Left lung (tissue), 10 donors: ENCODE measurements around the gene COA8. TPM values are rescaled to one million over a fixed set of nuclear protein-coding genes. Genes with fewer than 3 reads are reported as not detected.

ENCODE experiments used
- ATAC-seq: fragments of 200-7000 bp; cut with Tn5 transposase; one replicate; pipeline ENCODE4 v1.9.1; 2020; ENCODE audit warnings: moderate library complexity
- DNase-seq, 4 donors: peaks; one replicate each; pipeline ENCODE4 v3.0.0-alpha.2; 2013 to 2020
- H3K27ac ChIP-seq, 2 donors: fragments of 200-600 bp; sonication (generic) in 1 of 2; one replicate each; pipeline versions ENCODE4 v1.5.0 to v1.8.0; 2020 to 2021
- H3K27me3 ChIP-seq, 2 donors: fragments of 200-600 bp; sonication (generic) in 1 of 2; one replicate each; pipeline versions ENCODE4 v1.5.0 to v1.8.0; 2020 to 2021
- H3K36me3 ChIP-seq, 2 donors: fragments of 200-600 bp; sonication (generic) in 1 of 2; one replicate each; pipeline versions ENCODE4 v1.5.0 to v1.8.0; 2020 to 2021
- H3K4me1 ChIP-seq, 2 donors: fragments of 200-600 bp; one replicate each; pipeline ENCODE4 v1.8.0; 2021
- H3K4me3 ChIP-seq, 2 donors: fragments of 200-600 bp; sonication (generic) in 1 of 2; one replicate each; pipeline versions ENCODE4 v1.5.0 to v1.8.0; 2020 to 2021; ENCODE audit warnings: mild to moderate bottlenecking in 1 of 2
- H3K9me3 ChIP-seq, 2 donors: fragments of 200-600 bp; sonication (generic) in 1 of 2; one replicate each; pipeline versions ENCODE4 v1.5.0 to v1.8.0; 2020 to 2021
- CTCF ChIP-seq, 2 donors: fragments of 200-600 bp; sonication (generic) in 1 of 2; IDR thresholded peaks; one replicate each; pipeline versions ENCODE4 v1.5.0 to v1.8.0; 2021; ENCODE audit warnings: antibody characterized with exemption in 2 of 2
- intact Hi-C, 2 donors: fragments of 100-400 bp; cut with DNase I; formaldehyde crosslinking; loops; one replicate each; pipeline versions ENCODE4 v1.11.2 to v1.14.2; 2022
- polyA plus RNA-seq, 6 donors: library from polyadenylated mRNA; unstranded; fragments of 120-200 nt; gene quantifications; one replicate each; pipeline ENCODE4 v1.2.1, GENCODE V29; 2013; ENCODE audit not compliant: insufficient read length in 6 of 6
- total RNA-seq, 2 donors: library from RNA; stranded (reverse); fragmentation: NEBNext Ultra II Directional; extraction: Animal tissue kit (Norgen Biotek cat#: 25700); gene quantifications; one replicate each; pipeline ENCODE4 v1.2.1, GENCODE V29; 2021
- donor health status: DM: no; HTN: yes; CAD: no.
- donor health status: DM: no; HTN: no; CAD: no.

The COA8 gene
- total and polyA plus RNA-seq, 8 donors: 33.2 to 41.7 (median 37.8) TPM

DNA sequence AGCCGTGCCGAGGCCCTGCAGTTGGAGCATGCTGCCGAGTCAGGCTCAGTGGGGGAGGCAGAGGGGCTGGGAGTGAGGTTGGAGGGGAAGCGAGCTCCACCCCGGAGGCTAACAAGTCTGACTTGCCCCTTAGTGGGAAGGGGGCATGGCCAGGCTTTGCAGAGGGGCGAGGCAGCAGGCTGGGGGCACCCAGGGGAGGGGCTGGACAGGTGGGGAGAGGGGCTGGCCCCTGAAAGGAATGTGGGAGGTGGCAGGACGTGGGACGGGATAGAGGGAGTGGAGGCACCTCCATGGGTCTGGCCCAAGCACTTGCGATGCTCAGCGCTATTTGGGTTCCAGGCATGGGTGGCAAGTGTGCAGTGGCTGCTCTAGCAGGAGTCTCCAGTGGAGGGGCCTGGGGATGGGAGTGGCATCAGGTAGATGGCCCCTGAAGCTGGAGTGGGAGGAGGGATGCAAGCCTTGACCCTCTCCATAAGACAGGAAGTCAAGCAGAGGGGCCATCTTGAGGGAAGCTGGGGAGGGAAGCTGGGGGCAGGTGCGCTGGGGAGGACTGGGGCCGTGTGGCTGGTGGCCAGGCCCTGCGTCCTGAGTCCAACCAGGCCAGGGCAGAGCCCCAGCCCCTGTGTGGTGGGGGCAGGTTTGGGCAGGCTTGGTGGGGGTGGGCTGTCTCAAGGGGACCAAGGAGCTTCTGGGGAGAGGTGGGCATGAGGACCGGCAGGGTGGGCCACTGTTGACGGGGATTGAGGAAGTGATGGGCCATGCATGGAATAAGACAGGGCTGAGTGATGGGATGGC is 31.1 kb upstream of the COA8 start:
- H3K27me3 ChIP-seq: no peaks in the 10 kb centered on the region
- H3K9me3 ChIP-seq: no peaks in the 10 kb centered on the region
- H3K4me3 ChIP-seq: no peak overlapping the region
- peaks cover 0 to 58% of the 10 kb centered on the region in 2 donors for H3K36me3 ChIP-seq
- H3K4me1 ChIP-seq: peaks cover 14 to 47% of the 10 kb centered on the region in 2 donors
- intact Hi-C loops: no loop called here
- DNase-seq (no peak), ATAC-seq (no peak)
- no peak for TF ChIP-seq CTCF (IDR thresholded peaks at IDR 0.05)
- no peak overlapping the region for H3K27ac ChIP-seq

DNA sequence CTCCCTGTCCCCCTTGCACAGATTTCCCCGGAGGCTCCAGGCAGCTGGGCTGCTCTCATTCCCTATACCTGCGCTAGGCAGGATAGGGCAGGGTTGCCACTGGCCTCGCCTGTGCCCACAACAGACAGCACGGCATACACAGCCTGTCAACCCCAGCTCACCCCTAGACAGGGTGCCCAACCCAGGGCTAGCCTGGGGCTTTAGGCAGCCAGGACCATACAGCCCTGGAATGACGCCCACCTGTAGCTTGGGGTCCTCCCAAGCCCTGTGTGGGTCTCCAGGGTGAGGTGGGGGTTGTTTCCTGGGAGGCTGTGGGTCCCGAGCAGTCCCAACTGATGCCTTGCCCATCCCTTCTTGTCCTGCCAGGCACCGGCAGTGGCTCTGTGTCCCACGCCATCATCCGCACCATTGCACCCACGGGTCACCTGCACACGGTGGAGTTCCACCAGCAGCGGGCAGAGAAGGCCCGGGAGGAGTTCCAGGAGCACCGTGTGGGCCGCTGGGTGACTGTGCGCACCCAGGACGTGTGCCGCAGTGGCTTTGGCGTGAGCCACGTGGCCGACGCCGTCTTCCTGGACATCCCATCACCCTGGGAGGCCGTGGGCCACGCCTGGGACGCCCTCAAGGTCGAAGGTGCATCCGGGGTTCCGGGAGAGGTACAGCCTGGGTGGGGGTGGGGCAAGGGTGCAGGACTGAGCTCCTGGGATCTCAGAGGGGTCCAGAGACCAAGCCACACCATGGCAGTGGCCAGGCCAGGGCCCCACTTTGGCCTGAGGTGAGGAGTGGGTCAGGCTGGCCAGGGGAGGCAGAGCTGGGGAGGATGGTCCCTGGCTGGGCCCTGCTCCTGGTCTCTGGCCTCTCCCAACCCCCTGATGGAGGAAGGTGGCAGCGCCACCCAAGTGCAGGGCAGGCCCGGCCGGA is 30.3 kb upstream of the COA8 start:
- Histone ChIP-seq H3K9me3 (no peaks in the 10 kb centered on the region), H3K27ac (no peak overlapping the region), H3K4me3 (no peak overlapping the region), H3K27me3 (no peaks in the 10 kb centered on the region), H3K4me1 (peaks cover 14 to 39% of the 10 kb centered on the region in 2 donors), H3K36me3 (peaks cover 0 to 58% of the 10 kb centered on the region in 2 donors)
- no peak for DNase-seq
- TF ChIP-seq CTCF (IDR thresholded peaks at IDR 0.05): no peak
- no peak for ATAC-seq
- intact Hi-C loops: no loop called here

DNA sequence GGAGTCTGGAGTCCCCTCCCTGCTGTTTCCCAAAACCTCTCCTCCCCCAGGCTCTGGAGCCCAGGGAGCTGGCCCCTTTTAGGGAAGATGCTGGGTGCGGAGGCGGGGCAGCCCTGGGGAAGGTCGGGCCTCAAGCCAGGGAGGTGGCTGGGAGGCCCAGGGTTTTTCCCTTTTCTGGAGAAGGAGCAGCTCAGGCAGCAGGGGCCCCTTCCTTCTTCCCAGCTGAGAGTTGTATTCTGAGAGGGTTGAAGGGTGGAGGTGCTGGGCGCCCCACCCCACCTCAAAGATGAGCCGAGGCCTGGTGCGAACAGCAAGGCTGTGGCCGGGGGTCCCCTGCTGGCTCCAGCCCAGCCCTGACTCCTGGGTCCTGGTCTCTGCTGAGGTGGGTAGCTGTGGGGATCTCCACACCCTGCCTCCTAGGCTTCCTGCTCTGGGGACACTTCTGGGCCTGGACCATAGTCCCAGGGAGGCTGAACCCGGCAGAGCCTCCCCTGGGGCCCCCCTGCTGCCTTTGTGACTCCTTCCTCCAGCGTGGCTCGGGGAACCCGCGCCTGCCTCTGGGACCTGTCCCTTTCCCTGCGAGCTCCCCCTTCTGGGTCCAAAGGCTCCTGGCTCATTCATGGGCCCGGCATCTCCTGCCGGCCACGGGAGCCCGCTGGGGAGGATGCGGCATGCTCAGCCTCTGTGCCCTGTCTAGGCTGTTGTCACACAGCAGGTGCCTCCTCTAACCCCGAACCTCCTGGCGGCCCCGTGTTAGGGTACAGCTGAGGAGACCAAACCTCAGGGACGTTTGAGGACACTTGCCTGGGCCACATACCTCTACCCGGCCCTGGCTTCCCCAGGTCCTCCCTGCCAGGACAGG is 29.4 kb upstream of the COA8 start:
- Histone ChIP-seq H3K27ac (no peak overlapping the region), H3K4me3 (no peak overlapping the region), H3K4me1 (peaks cover 7 to 30% of the 10 kb centered on the region in 2 donors), H3K9me3 (no peaks in the 10 kb centered on the region), H3K36me3 (peaks cover 0 to 58% of the 10 kb centered on the region in 2 donors), H3K27me3 (peaks cover 0 to 6% of the 10 kb centered on the region in 2 donors)
- no peak for TF ChIP-seq CTCF (IDR thresholded peaks at IDR 0.05)
- DNase-seq: no peak
- ATAC-seq: no peak
- intact Hi-C loops: no loop called here

DNA sequence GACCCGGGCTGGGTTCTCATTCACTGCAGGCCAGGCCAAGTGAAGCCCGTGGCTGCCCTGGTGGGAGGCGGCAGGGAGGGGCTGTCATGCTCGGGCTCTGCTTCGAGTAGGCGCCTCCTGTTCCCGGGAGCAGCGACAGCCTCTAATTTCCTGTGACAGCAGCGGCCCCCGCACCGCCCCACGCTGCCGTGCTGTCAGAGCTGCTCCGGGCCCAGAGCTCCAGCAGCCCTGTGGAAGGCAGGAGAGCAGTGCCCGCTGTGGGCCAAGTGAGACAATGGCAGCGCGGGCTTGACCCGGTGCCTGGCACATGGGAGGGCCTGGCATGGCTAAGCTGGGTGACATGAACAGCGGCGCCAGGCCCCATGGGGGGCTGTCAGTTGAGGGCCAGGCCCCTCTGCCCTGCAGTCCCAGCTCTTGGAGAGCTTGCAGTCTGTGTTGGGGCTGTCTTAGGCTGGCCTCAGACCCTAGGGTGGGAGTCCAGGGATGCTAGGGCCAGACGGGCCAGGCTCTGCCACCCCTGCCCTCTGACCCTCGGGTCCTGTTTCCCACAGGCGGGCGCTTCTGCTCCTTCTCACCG is 28.7 kb upstream of the COA8 start:
- Histone ChIP-seq H3K9me3 (no peaks in the 10 kb centered on the region), H3K27ac (no peak overlapping the region), H3K36me3 (peaks cover 0 to 58% of the 10 kb centered on the region in 2 donors), H3K4me1 (peaks cover 5 to 31% of the 10 kb centered on the region in 2 donors), H3K4me3 (no peak overlapping the region), H3K27me3 (peaks cover 0 to 13% of the 10 kb centered on the region in 2 donors)
- intact Hi-C loops: no loop called here
- TF ChIP-seq CTCF (IDR thresholded peaks at IDR 0.05): no peak
- ATAC-seq: no peak
- no peak for DNase-seq
